Glomerular visceral epithelial cell (primary cell): ENCODE data around the gene PARD6A.
"Not testable (repeated sequence)": the region's sequence is repeated elsewhere in the genome, so short reads cannot be mapped to it uniquely, and the experiment has no call there.

Experiments used
- DNase-seq: peaks from one replicate; pipeline ENCODE4 v3.0.0-alpha.2; 2016; ENCODE audit errors: extremely low spot score

Gene PARD6A

GRCh38 chr16:67685388-67686112 is 24.8 kb downstream of the PARD6A start:
- DNase-seq = no peak

GRCh38 chr16:67693517-67694285 is 32.9 kb downstream of the PARD6A start:
- DNase-seq = not testable (repeated sequence)

GRCh38 chr16:67694611-67695010 is 33.9 kb downstream of the PARD6A start:
- no peak for DNase-seq

- DNase-seq = no peak
Observed at GRCh38 chr16:67697422-67698185, 36.8 kb downstream of the PARD6A start.

GRCh38 chr16:67699265-67699664 is 38.5 kb downstream of the PARD6A start:
- DNase-seq = no peak

- no peak for DNase-seq
Observed at GRCh38 chr16:67701420-67701819, 40.7 kb downstream of the PARD6A start.

- no peak for DNase-seq
Observed at GRCh38 chr16:67702130-67702529, 41.4 kb downstream of the PARD6A start.

- no peak for DNase-seq
Observed at GRCh38 chr16:67703626-67704025, 42.9 kb downstream of the PARD6A start.

GRCh38 chr16:67704110-67704509 is 43.4 kb downstream of the PARD6A start:
- no peak for DNase-seq

- DNase-seq = no peak
Observed at GRCh38 chr16:67707210-67707609, 46.5 kb downstream of the PARD6A start.

- no peak for DNase-seq
Observed at GRCh38 chr16:67707790-67708189, 47.0 kb downstream of the PARD6A start.

GRCh38 chr16:67708368-67708771 is 47.6 kb downstream of the PARD6A start:
- DNase-seq = no peak

- no peak for DNase-seq
Observed at GRCh38 chr16:67709050-67709449, 48.3 kb downstream of the PARD6A start.

GRCh38 chr16:67710607-67711006 is 49.8 kb downstream of the PARD6A start:
- DNase-seq = no peak
